GM19043 (cell line): ENCODE measurements around the gene ERCC8.
A peak's percentile ranks its signal among the peaks of the same experiment; 100 is the strongest.

Source experiments
- ATAC-seq: cut with Tn5 transposase; IDR thresholded peaks from one replicate; pipeline ENCODE4 v1.9.1; 2021; ENCODE audit warnings: low read depth; ENCODE audit not compliant: unreplicated experiment

Gene ERCC8

GRCh38 chr5:60842871-60843385 is 101.9 kb downstream of the ERCC8 start:
- no peak for ATAC-seq

- no peak for ATAC-seq
These were observed 103.5 kb downstream of the ERCC8 start for GRCh38 chr5:60841361-60841760.

- ATAC-seq, result no peak
These were observed 108.7 kb downstream of the ERCC8 start for GRCh38 chr5:60836131-60836530.

- ATAC-seq, result no peak
These were observed 109.3 kb downstream of the ERCC8 start for GRCh38 chr5:60835554-60835953.

GRCh38 chr5:60833520-60833919 is 111.3 kb downstream of the ERCC8 start:
- no peak for ATAC-seq

GRCh38 chr5:60830581-60831127 is 114.2 kb downstream of the ERCC8 start:
- ATAC-seq, result peak; percentile 36

- ATAC-seq, result no peak
These were observed 115.2 kb downstream of the ERCC8 start for GRCh38 chr5:60829490-60830266.

GRCh38 chr5:60827201-60827600 is 117.7 kb downstream of the ERCC8 start:
- ATAC-seq, result no peak

GRCh38 chr5:60826653-60827052 is 118.2 kb downstream of the ERCC8 start:
- ATAC-seq, result peak; percentile 77
